ENCODE data around the gene DBNDD1. TPM values are rescaled to one million over a fixed set of nuclear protein-coding genes. Genes with fewer than 3 reads are reported as not detected.
A peak's percentile ranks its signal among the peaks of the same experiment; 100 is the strongest.
"Not testable (repeated sequence)": the region's sequence is repeated elsewhere in the genome, so short reads cannot be mapped to it uniquely, and the experiment has no call there.

The DBNDD1 gene
- total RNA-seq, 4 donors from 2014 or later = 1.4 to 5.0 (median 3.5) TPM; not detected in 1

- no peak for ATAC-seq (ENCODE audit: low FRiP score)
- TF ChIP-seq CTCF (IDR thresholded peaks at IDR 0.05) = no peak
- DNase-seq (ENCODE audit: low spot score) = no peak
These were observed 44.4 kb downstream of the DBNDD1 start for GRCh38 chr16:89974870-89975269.

GRCh38 chr16:89973654-89974335 is 45.5 kb downstream of the DBNDD1 start:
- TF ChIP-seq CTCF (IDR thresholded peaks at IDR 0.05) = no peak
- no peak for ATAC-seq (ENCODE audit: low FRiP score)
- no peak for DNase-seq (ENCODE audit: low spot score)

- ATAC-seq (ENCODE audit: low FRiP score) (no peak), DNase-seq (ENCODE audit: low spot score) (no peak)
- TF ChIP-seq CTCF (IDR thresholded peaks at IDR 0.05) = no peak
These were observed 46.0 kb downstream of the DBNDD1 start for GRCh38 chr16:89973235-89973634.

GRCh38 chr16:89972244-89973234 is 46.7 kb downstream of the DBNDD1 start:
- ATAC-seq (ENCODE audit: low FRiP score) (peak; percentile 96), DNase-seq (ENCODE audit: low spot score) (peak; percentile 76)
- no peak for TF ChIP-seq CTCF (IDR thresholded peaks at IDR 0.05)

GRCh38 chr16:89971495-89972243 is 47.6 kb downstream of the DBNDD1 start:
- ATAC-seq (ENCODE audit: low FRiP score) = no peak
- DNase-seq (ENCODE audit: low spot score) = no peak
- no peak for TF ChIP-seq CTCF (IDR thresholded peaks at IDR 0.05)

GRCh38 chr16:89969741-89970410 is 49.4 kb downstream of the DBNDD1 start:
- DNase-seq (ENCODE audit: low spot score) = no peak
- no peak for ATAC-seq (ENCODE audit: low FRiP score)
- TF ChIP-seq CTCF (IDR thresholded peaks at IDR 0.05) = no peak

GRCh38 chr16:89968074-89968473 is 51.2 kb downstream of the DBNDD1 start:
- not testable (repeated sequence) for ATAC-seq (ENCODE audit: low FRiP score); DNase-seq (ENCODE audit: low spot score)

GRCh38 chr16:89967436-89967835 is 51.8 kb downstream of the DBNDD1 start:
- not testable (repeated sequence) for DNase-seq (ENCODE audit: low spot score); ATAC-seq (ENCODE audit: low FRiP score)

Measured in omental fat pad (tissue), 4 donors.